ENCODE data around the gene HYLS1.
"Not testable (repeated sequence)": the region's sequence is repeated elsewhere in the genome, so short reads cannot be mapped to it uniquely, and the experiment has no call there.

DNA sequence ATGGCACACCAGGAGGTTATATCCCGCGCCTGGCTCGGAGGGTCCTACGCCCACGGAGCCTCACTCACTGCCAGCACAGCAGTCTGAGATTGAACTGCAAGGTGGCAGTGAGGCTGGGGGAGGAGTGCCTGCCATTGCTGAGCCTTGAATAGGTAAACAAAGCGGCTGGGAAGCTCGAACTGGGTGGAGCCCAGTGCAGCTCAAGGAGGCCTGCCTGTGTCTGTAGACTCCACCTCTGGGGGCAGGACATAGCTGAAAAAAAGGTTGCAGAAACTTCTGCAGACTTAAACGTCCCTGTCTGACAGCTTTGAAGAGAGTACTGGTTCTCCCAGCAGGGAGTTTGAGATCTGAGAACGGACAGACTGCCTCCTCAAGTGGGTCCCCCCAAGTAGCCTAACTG lies 29.8 kb upstream of the HYLS1 start:
- TF ChIP-seq, protein P1, sequence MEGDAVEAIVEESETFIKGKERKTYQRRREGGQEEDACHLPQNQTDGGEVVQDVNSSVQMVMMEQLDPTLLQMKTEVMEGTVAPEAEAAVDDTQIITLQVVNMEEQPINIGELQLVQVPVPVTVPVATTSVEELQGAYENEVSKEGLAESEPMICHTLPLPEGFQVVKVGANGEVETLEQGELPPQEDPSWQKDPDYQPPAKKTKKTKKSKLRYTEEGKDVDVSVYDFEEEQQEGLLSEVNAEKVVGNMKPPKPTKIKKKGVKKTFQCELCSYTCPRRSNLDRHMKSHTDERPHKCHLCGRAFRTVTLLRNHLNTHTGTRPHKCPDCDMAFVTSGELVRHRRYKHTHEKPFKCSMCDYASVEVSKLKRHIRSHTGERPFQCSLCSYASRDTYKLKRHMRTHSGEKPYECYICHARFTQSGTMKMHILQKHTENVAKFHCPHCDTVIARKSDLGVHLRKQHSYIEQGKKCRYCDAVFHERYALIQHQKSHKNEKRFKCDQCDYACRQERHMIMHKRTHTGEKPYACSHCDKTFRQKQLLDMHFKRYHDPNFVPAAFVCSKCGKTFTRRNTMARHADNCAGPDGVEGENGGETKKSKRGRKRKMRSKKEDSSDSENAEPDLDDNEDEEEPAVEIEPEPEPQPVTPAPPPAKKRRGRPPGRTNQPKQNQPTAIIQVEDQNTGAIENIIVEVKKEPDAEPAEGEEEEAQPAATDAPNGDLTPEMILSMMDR (IDR thresholded peaks at IDR 0.05): not testable (repeated sequence)
- not testable (repeated sequence) for TF ChIP-seq EP300 (IDR thresholded peaks at IDR 0.05)
